KMS-11 (cell line): ENCODE results near the gene ILF3.

Experiments
- H2AFZ ChIP-seq: fragments of 200-600 bp; sonication (generic); 2 replicates; pipeline ENCODE4 v1.6.1; 2016; ENCODE audit warnings: antibody characterized with exemption, mixed run types, low read depth
- H3K27ac ChIP-seq: fragments of 200-600 bp; sonication (generic); 2 replicates; pipeline ENCODE4 v1.6.1; 2016; ENCODE audit warnings: mild to moderate bottlenecking, mixed run types
- H3K27me3 ChIP-seq: fragments of 200-600 bp; sonication (generic); 2 replicates; pipeline ENCODE4 v1.6.1; 2017; ENCODE audit warnings: mild to moderate bottlenecking, low read depth, mixed run types, moderate library complexity; ENCODE audit not compliant: insufficient read depth
- H3K36me3 ChIP-seq: fragments of 200-600 bp; sonication (generic); 2 replicates; pipeline ENCODE4 v1.6.1; 2017; ENCODE audit warnings: mild to moderate bottlenecking, mixed run types; ENCODE audit not compliant: insufficient read depth
- H3K4me1 ChIP-seq: fragments of 200-600 bp; sonication (generic); 2 replicates; pipeline ENCODE4 v1.6.1; 2016; ENCODE audit warnings: mild to moderate bottlenecking, low read depth, mixed run types; ENCODE audit not compliant: poor library complexity, severe bottlenecking
- H3K4me2 ChIP-seq: fragments of 200-600 bp; sonication (generic); 2 replicates; pipeline ENCODE4 v1.7.0; 2016; ENCODE audit warnings: mild to moderate bottlenecking, mixed run types
- H3K4me3 ChIP-seq: fragments of 200-600 bp; sonication (generic); IDR thresholded peaks from 2 replicates; pipeline ENCODE4 v1.6.1; 2017; ENCODE audit warnings: low read depth, low read length, mixed read lengths; ENCODE audit not compliant: insufficient read depth
- H3K79me2 ChIP-seq: fragments of 200-600 bp; sonication (generic); 2 replicates; pipeline ENCODE4 v1.6.1; 2016; ENCODE audit warnings: low read depth, mixed run types; ENCODE audit not compliant: insufficient read depth
- H3K9ac ChIP-seq: fragments of 200-600 bp; sonication (generic); 2 replicates; pipeline ENCODE4 v1.6.1; 2016; ENCODE audit warnings: mild to moderate bottlenecking, mixed run types
- H4K20me1 ChIP-seq: fragments of 200-600 bp; sonication (generic); 2 replicates; pipeline ENCODE4 v1.6.1; 2016; ENCODE audit warnings: mild to moderate bottlenecking, mixed run types; ENCODE audit not compliant: insufficient read depth
- CTCF ChIP-seq: fragments of 200-600 bp; sonication (generic); conservative IDR thresholded peaks from 2 replicates; pipeline ENCODE4 v1.6.1; 2017; ENCODE audit warnings: low read depth, mild to moderate bottlenecking, antibody characterized with exemption, low read length, moderate library complexity, mixed read lengths

The ILF3 gene

GRCh38 chr19:10637894-10638293 lies 16.3 kb upstream of the ILF3 start:
- H3K4me1 ChIP-seq: no peaks in the 10 kb centered on the region
- no peaks in the 10 kb centered on the region for H4K20me1 ChIP-seq
- no peak overlapping the region for H3K4me3 ChIP-seq
- H3K9ac ChIP-seq: no peak overlapping the region
- TF ChIP-seq CTCF: no peak
- no peak overlapping the region for H2AFZ ChIP-seq
- H3K4me2 ChIP-seq: no peak overlapping the region
- no peaks in the 10 kb centered on the region for H3K79me2 ChIP-seq
- H3K27ac ChIP-seq: no peak overlapping the region
- no peaks in the 10 kb centered on the region for H3K36me3 ChIP-seq
- no peaks in the 10 kb centered on the region for H3K27me3 ChIP-seq

GRCh38 chr19:10639836-10640235 lies 14.3 kb upstream of the ILF3 start:
- H3K79me2 ChIP-seq: no peaks in the 10 kb centered on the region
- TF ChIP-seq CTCF: no peak
- no peaks in the 10 kb centered on the region for H4K20me1 ChIP-seq
- no peaks in the 10 kb centered on the region for H3K4me1 ChIP-seq
- H3K27me3 ChIP-seq: no peaks in the 10 kb centered on the region
- H3K4me2 ChIP-seq: no peak overlapping the region
- no peak overlapping the region for H3K9ac ChIP-seq
- no peaks in the 10 kb centered on the region for H3K36me3 ChIP-seq
- H3K4me3 ChIP-seq: no peak overlapping the region
- H2AFZ ChIP-seq: no peak overlapping the region
- no peak overlapping the region for H3K27ac ChIP-seq

GRCh38 chr19:10640361-10640760 lies 13.8 kb upstream of the ILF3 start:
- no peak overlapping the region for H3K4me3 ChIP-seq
- H4K20me1 ChIP-seq: no peaks in the 10 kb centered on the region
- TF ChIP-seq CTCF: no peak
- H2AFZ ChIP-seq: no peak overlapping the region
- no peak overlapping the region for H3K4me2 ChIP-seq
- H3K9ac ChIP-seq: no peak overlapping the region
- H3K27me3 ChIP-seq: no peaks in the 10 kb centered on the region
- H3K27ac ChIP-seq: no peak overlapping the region
- H3K36me3 ChIP-seq: no peaks in the 10 kb centered on the region
- H3K79me2 ChIP-seq: no peaks in the 10 kb centered on the region
- no peaks in the 10 kb centered on the region for H3K4me1 ChIP-seq

DNA sequence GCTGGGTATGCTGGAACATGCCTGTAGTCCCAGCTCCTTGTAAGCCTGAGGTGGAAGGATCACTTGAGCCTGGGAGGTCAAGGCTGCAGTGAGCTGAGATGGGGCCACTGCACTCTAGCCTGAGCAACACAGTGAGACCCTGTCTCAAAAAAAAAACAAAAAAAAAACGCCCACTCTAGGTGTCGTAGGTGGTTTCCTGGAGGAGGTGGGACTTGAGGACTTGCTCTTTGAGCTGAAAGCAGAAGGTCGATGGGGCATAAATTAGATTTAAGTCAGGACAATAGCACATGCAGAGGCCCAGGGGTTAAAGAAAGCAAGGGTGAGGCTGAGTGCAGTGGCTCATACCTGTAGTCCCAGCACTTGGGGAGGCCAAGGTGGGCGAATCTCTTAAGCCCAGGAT lies 12.9 kb upstream of the ILF3 start:
- H3K79me2 ChIP-seq: no peaks in the 10 kb centered on the region
- no peak overlapping the region for H3K9ac ChIP-seq
- no peak overlapping the region for H3K4me3 ChIP-seq
- H3K36me3 ChIP-seq: no peaks in the 10 kb centered on the region
- H3K4me2 ChIP-seq: no peak overlapping the region
- H4K20me1 ChIP-seq: no peaks in the 10 kb centered on the region
- H3K27ac ChIP-seq: no peak overlapping the region
- no peak overlapping the region for H2AFZ ChIP-seq
- H3K27me3 ChIP-seq: no peaks in the 10 kb centered on the region
- no peaks in the 10 kb centered on the region for H3K4me1 ChIP-seq
- no peak for TF ChIP-seq CTCF
